Measurements from ENCODE around the gene NFE2L2.
A peak's percentile ranks its signal among the peaks of the same experiment; 100 is the strongest.

NFE2L2 gene

DNA sequence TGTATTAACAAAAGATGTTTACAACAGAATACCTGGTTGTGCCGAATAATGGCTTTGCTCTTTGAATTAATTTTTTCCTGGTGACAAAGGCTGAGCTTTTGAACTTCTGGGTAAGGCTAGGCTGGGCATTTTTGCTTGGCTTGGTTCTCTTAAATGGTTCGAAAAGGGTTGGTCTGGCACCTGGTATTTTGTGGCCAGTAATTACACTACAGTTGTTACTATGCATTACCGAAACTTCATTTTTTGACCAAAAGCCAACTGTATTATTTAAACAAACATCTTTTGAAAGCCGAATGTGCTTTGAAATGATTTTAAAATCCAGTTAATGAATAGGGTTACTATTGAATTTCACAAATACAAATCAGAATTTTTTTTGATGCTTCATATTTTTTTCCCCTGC, 19.4 kb upstream of the NFE2L2 start:
- Histone ChIP-seq H2AK5ac (ENCODE audit: low read length) (no peak overlapping the region), H3K4me2 (ENCODE audit: low read length) (no peak overlapping the region), H3K9ac (ENCODE audit: low read length) (no peak overlapping the region), H2BK5ac (ENCODE audit: low read length) (no peak overlapping the region), H3K18ac (ENCODE audit: low read length) (no peak overlapping the region), H3K27me3 (ENCODE audit: insufficient read depth, low read length, poor library complexity) (no peaks in the 10 kb centered on the region), H2BK15ac (replicated peaks; ENCODE audit: low read depth) (no peak overlapping the region), H3K27ac (ENCODE audit: low read depth, low read length) (no peak overlapping the region), H3K4me3 (ENCODE audit: low read length) (no peak overlapping the region), H3K4ac (ENCODE audit: low read depth, low read length) (no peak overlapping the region), H3K36me3 (ENCODE audit: control insufficient read depth, insufficient read depth, low read length) (no peaks in the 10 kb centered on the region), H3K4me1 (ENCODE audit: control insufficient read depth, low read depth, low read length) (peaks cover 8% of the 10 kb centered on the region), H3K23ac (ENCODE audit: low read length) (no peak overlapping the region), H3K56ac (ENCODE audit: low read length) (no peak overlapping the region), H4K5ac (ENCODE audit: low read length) (no peak overlapping the region), H3K79me2 (ENCODE audit: control insufficient read depth, insufficient read depth, low read length) (no peaks in the 10 kb centered on the region), H4K8ac (ENCODE audit: low read depth, low read length) (no peak overlapping the region), H2BK120ac (ENCODE audit: low read depth, low read length) (no peak overlapping the region), H3K79me1 (ENCODE audit: low read length) (no peaks in the 10 kb centered on the region)
- no peak for DNase-seq
- no CpG with 5 or more reads among the region's 4 CpGs for WGBS (ENCODE audit: extremely low coverage, insufficient coverage, low lambda C conversion rate)

DNA sequence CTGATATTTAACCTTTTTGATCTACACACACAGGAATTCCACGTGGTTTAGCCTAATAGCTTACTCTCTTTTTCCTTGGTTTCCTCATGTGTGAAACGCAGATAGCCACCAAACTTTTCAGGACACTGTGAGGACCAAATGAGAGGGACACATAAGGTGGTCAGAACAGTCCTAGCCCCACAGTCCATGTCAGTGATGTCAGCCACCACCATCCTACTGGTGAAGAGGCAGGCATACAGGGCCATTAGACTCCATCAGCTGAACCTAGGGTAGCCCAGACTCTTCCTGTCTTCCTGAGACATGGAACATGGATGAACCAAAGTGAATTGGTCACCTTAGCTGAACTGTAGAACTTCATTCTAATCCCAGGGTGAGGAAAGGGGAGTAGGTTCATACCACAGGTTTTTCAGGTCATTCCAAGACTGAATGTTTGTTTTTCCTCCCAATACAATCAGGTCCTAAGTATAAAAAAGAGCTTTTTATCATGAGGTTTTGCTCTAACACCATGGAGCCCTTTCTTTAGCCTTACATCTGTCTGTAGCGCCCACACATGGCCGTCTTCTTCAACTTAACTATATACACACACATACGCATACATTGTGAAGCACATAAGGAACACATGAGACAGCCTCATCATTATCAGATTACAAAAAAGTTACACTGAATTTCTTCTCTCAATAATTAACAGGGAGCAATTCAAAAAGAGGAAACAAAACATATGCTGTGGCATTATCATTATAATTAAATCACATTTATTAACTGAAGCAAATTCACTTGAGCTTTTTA, 18.5 kb upstream of the NFE2L2 start:
- DNase-seq = no peak
- Histone ChIP-seq H3K56ac (ENCODE audit: low read length) (no peak overlapping the region), H3K9ac (ENCODE audit: low read length) (no peak overlapping the region), H2AK5ac (ENCODE audit: low read length) (no peak overlapping the region), H4K8ac (ENCODE audit: low read depth, low read length) (no peak overlapping the region), H3K79me1 (ENCODE audit: low read length) (no peaks in the 10 kb centered on the region), H3K4me2 (ENCODE audit: low read length) (no peak overlapping the region), H3K27me3 (ENCODE audit: insufficient read depth, low read length, poor library complexity) (no peaks in the 10 kb centered on the region), H3K4ac (ENCODE audit: low read depth, low read length) (peak overlapping the region; percentile 11), H2BK15ac (replicated peaks; ENCODE audit: low read depth) (no peak overlapping the region), H3K4me1 (ENCODE audit: control insufficient read depth, low read depth, low read length) (peaks cover 8% of the 10 kb centered on the region), H4K5ac (ENCODE audit: low read length) (no peak overlapping the region), H2BK5ac (ENCODE audit: low read length) (no peak overlapping the region), H2BK120ac (ENCODE audit: low read depth, low read length) (no peak overlapping the region), H3K18ac (ENCODE audit: low read length) (peak overlapping the region; percentile 56), H3K23ac (ENCODE audit: low read length) (no peak overlapping the region), H3K4me3 (ENCODE audit: low read length) (no peak overlapping the region), H3K79me2 (ENCODE audit: control insufficient read depth, insufficient read depth, low read length) (no peaks in the 10 kb centered on the region), H3K36me3 (ENCODE audit: control insufficient read depth, insufficient read depth, low read length) (no peaks in the 10 kb centered on the region), H3K27ac (ENCODE audit: low read depth, low read length) (no peak overlapping the region)
- no CpG with 5 or more reads among the region's 5 CpGs for WGBS (ENCODE audit: extremely low coverage, insufficient coverage, low lambda C conversion rate)

DNA sequence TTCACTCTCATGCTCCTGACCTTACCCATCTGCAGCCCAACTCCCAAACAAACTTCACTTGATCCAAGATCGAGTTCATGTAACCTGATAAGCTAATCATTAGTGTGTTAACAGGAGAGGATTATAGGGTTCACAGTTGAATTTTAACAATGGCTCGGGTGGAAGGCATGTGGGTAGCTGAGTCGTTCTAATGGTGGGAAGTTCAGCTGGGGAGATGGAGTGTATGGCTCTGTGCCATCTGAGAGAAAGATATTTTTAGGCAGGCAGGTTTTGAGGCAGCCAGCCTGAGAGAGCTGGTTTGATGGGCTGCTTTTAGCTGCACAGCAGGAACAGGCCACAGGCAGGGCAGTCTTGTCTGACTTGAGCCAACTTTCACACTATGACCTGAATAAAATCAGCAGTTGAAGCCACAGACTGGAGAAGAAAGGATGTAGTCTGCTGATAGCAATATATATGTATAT, 17.7 kb upstream of the NFE2L2 start:
- peak; percentile 44 for DNase-seq

DNA sequence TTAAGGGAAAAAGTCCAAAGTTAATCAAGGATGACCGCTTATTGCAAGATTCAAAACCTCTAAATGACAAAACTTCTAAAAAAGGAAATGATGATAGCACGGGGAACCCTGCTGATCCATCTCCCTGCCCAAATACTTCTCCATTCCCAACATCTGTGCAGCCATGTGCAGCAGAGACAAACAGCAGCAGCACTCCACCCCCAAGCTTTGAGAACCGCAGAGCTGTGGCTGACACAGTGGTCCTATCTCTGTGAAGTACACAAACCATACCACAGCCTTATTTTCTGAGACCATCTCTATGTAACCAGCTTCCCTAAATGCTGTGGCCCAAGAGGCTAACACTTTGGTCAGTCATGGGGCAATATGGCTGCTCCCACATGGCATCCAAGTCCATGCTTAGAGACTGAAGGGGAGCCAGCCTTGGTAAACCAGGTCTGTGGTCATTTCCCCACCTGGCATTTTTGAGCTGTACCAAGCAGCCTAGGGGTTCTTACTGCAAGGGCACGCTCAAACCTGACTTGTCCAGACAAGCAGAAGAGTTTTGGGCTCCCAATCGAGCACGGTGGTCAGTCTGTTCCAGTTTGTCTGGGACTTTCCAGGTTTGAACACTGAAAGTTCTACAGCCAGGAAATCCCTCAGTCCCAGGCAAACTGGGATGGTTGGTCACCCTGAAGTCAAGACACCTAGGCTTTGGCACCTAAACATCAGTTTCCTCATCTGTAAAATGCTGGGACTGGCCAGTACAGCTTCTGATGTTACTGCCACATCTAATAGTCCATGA, 17.1 kb upstream of the NFE2L2 start:
- Histone ChIP-seq H3K56ac (ENCODE audit: low read length) (no peak overlapping the region), H3K79me2 (ENCODE audit: control insufficient read depth, insufficient read depth, low read length) (no peaks in the 10 kb centered on the region), H2BK15ac (replicated peaks; ENCODE audit: low read depth) (no peak overlapping the region), H2BK5ac (ENCODE audit: low read length) (no peak overlapping the region), H3K4me1 (ENCODE audit: control insufficient read depth, low read depth, low read length) (peaks cover 8% of the 10 kb centered on the region), H3K79me1 (ENCODE audit: low read length) (no peaks in the 10 kb centered on the region), H3K36me3 (ENCODE audit: control insufficient read depth, insufficient read depth, low read length) (no peaks in the 10 kb centered on the region), H2AK5ac (ENCODE audit: low read length) (no peak overlapping the region), H3K4me3 (ENCODE audit: low read length) (no peak overlapping the region), H4K8ac (ENCODE audit: low read depth, low read length) (no peak overlapping the region), H3K23ac (ENCODE audit: low read length) (no peak overlapping the region), H3K4me2 (ENCODE audit: low read length) (no peak overlapping the region), H3K18ac (ENCODE audit: low read length) (no peak overlapping the region), H2BK120ac (ENCODE audit: low read depth, low read length) (no peak overlapping the region), H3K27me3 (ENCODE audit: insufficient read depth, low read length, poor library complexity) (no peaks in the 10 kb centered on the region), H3K4ac (ENCODE audit: low read depth, low read length) (no peak overlapping the region), H3K9ac (ENCODE audit: low read length) (no peak overlapping the region), H4K5ac (ENCODE audit: low read length) (no peak overlapping the region), H3K27ac (ENCODE audit: low read depth, low read length) (no peak overlapping the region)
- no CpG with 5 or more reads among the region's 6 CpGs for WGBS (ENCODE audit: extremely low coverage, insufficient coverage, low lambda C conversion rate)
- no peak for DNase-seq

More for the DNA sequence above, 17.7 kb upstream of the NFE2L2 start:
- Histone ChIP-seq H3K79me2 (ENCODE audit: control insufficient read depth, insufficient read depth, low read length) (no peaks in the 10 kb centered on the region), H2BK5ac (ENCODE audit: low read length) (no peak overlapping the region), H3K4me2 (ENCODE audit: low read length) (no peak overlapping the region), H3K18ac (ENCODE audit: low read length) (no peak overlapping the region), H4K5ac (ENCODE audit: low read length) (no peak overlapping the region), H3K23ac (ENCODE audit: low read length) (no peak overlapping the region), H3K4me1 (ENCODE audit: control insufficient read depth, low read depth, low read length) (peaks cover 8% of the 10 kb centered on the region), H3K27ac (ENCODE audit: low read depth, low read length) (no peak overlapping the region), H3K4me3 (ENCODE audit: low read length) (no peak overlapping the region), H2BK120ac (ENCODE audit: low read depth, low read length) (no peak overlapping the region), H3K56ac (ENCODE audit: low read length) (no peak overlapping the region), H3K4ac (ENCODE audit: low read depth, low read length) (no peak overlapping the region), H2AK5ac (ENCODE audit: low read length) (no peak overlapping the region), H3K27me3 (ENCODE audit: insufficient read depth, low read length, poor library complexity) (no peaks in the 10 kb centered on the region), H3K79me1 (ENCODE audit: low read length) (no peaks in the 10 kb centered on the region), H3K9ac (ENCODE audit: low read length) (no peak overlapping the region), H4K8ac (ENCODE audit: low read depth, low read length) (no peak overlapping the region), H3K36me3 (ENCODE audit: control insufficient read depth, insufficient read depth, low read length) (no peaks in the 10 kb centered on the region), H2BK15ac (replicated peaks; ENCODE audit: low read depth) (no peak overlapping the region)
- WGBS (ENCODE audit: extremely low coverage, insufficient coverage, low lambda C conversion rate) = no CpG with 5 or more reads among the region's 3 CpGs

DNA sequence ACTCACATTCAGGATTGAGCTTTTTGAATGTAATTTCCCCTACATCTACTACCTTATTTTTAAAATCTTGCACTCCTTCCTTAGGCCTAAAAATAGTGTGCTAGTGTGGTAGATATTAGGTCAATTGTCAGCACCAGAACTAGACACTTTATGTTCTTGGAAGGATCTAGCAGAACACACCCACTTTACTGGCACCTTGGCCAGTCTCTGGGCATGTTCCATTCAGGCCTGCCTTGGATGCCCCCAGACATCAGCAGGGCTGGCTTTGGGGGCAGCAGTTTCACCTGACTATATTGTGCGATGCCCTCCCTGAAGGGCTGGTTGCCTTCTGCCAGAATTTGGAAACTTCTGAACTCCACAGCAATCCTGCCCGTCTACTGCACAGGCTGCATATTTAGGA, 15.3 kb upstream of the NFE2L2 start:
- Histone ChIP-seq H3K79me2 (ENCODE audit: control insufficient read depth, insufficient read depth, low read length) (no peaks in the 10 kb centered on the region), H3K23ac (ENCODE audit: low read length) (no peak overlapping the region), H2BK5ac (ENCODE audit: low read length) (no peak overlapping the region), H4K5ac (ENCODE audit: low read length) (no peak overlapping the region), H3K27me3 (ENCODE audit: insufficient read depth, low read length, poor library complexity) (no peaks in the 10 kb centered on the region), H3K79me1 (ENCODE audit: low read length) (no peaks in the 10 kb centered on the region), H3K9ac (ENCODE audit: low read length) (no peak overlapping the region), H3K4me2 (ENCODE audit: low read length) (no peak overlapping the region), H3K4ac (ENCODE audit: low read depth, low read length) (no peak overlapping the region), H2BK15ac (replicated peaks; ENCODE audit: low read depth) (no peak overlapping the region), H3K56ac (ENCODE audit: low read length) (no peak overlapping the region), H2AK5ac (ENCODE audit: low read length) (no peak overlapping the region), H3K27ac (ENCODE audit: low read depth, low read length) (no peak overlapping the region), H3K18ac (ENCODE audit: low read length) (no peak overlapping the region), H3K4me3 (ENCODE audit: low read length) (no peak overlapping the region), H3K4me1 (ENCODE audit: control insufficient read depth, low read depth, low read length) (peaks cover 7% of the 10 kb centered on the region), H2BK120ac (ENCODE audit: low read depth, low read length) (no peak overlapping the region), H4K8ac (ENCODE audit: low read depth, low read length) (no peak overlapping the region), H3K36me3 (ENCODE audit: control insufficient read depth, insufficient read depth, low read length) (no peaks in the 10 kb centered on the region)
- no peak for DNase-seq
- WGBS (ENCODE audit: extremely low coverage, insufficient coverage, low lambda C conversion rate) = no CpG with 5 or more reads among the region's 2 CpGs

Data from mesendoderm (in vitro differentiated cells).